Measurements from ENCODE around the gene KLK3.

DNA sequence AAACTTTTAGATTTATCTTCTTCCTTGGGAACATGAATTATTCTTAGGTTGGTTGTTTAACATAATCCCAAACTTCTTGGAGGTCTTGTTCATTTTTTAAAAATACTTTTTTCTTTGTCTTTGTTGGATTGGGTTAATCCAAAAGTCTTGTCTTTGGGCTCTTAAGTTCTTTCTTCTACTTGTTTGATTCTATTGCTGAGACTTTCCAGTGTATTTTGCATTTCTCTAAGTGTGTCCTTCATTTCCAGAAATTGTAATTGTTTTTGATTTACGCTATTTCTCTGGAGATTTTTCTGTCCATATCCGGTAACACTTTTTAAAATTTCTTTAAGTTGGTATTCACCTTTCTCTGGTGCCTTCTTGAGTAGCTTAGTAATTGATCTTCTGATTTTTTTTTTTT, 11.5 kb upstream of the KLK3 start:
- TF ChIP-seq, protein P1, sequence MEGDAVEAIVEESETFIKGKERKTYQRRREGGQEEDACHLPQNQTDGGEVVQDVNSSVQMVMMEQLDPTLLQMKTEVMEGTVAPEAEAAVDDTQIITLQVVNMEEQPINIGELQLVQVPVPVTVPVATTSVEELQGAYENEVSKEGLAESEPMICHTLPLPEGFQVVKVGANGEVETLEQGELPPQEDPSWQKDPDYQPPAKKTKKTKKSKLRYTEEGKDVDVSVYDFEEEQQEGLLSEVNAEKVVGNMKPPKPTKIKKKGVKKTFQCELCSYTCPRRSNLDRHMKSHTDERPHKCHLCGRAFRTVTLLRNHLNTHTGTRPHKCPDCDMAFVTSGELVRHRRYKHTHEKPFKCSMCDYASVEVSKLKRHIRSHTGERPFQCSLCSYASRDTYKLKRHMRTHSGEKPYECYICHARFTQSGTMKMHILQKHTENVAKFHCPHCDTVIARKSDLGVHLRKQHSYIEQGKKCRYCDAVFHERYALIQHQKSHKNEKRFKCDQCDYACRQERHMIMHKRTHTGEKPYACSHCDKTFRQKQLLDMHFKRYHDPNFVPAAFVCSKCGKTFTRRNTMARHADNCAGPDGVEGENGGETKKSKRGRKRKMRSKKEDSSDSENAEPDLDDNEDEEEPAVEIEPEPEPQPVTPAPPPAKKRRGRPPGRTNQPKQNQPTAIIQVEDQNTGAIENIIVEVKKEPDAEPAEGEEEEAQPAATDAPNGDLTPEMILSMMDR (IDR thresholded peaks at IDR 0.05), result no peak
- no peak for TF ChIP-seq POLR2AphosphoS5 (IDR thresholded peaks at IDR 0.05; ENCODE audit: low read depth, low read length)
- TF ChIP-seq, protein P2, sequence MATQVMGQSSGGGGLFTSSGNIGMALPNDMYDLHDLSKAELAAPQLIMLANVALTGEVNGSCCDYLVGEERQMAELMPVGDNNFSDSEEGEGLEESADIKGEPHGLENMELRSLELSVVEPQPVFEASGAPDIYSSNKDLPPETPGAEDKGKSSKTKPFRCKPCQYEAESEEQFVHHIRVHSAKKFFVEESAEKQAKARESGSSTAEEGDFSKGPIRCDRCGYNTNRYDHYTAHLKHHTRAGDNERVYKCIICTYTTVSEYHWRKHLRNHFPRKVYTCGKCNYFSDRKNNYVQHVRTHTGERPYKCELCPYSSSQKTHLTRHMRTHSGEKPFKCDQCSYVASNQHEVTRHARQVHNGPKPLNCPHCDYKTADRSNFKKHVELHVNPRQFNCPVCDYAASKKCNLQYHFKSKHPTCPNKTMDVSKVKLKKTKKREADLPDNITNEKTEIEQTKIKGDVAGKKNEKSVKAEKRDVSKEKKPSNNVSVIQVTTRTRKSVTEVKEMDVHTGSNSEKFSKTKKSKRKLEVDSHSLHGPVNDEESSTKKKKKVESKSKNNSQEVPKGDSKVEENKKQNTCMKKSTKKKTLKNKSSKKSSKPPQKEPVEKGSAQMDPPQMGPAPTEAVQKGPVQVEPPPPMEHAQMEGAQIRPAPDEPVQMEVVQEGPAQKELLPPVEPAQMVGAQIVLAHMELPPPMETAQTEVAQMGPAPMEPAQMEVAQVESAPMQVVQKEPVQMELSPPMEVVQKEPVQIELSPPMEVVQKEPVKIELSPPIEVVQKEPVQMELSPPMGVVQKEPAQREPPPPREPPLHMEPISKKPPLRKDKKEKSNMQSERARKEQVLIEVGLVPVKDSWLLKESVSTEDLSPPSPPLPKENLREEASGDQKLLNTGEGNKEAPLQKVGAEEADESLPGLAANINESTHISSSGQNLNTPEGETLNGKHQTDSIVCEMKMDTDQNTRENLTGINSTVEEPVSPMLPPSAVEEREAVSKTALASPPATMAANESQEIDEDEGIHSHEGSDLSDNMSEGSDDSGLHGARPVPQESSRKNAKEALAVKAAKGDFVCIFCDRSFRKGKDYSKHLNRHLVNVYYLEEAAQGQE (IDR thresholded peaks at IDR 0.05; ENCODE audit: insufficient read depth in 1 of 2, low read depth in 2 of 2, low read length in 1 of 2), result no peak
